ENCODE results near the gene ADCY3. TPM values are rescaled to one million over a fixed set of nuclear protein-coding genes. Genes with fewer than 3 reads are reported as not detected.

The ADCY3 gene
- total RNA-seq, 1 donor from 2014 or later, result 38.6 TPM

GRCh38 chr2:24907116-24907515 is 12.9 kb downstream of the ADCY3 start:
- DNase-seq (ENCODE audit: low spot score in 2 of 2, unreplicated experiment in 2 of 2), result no peak
- peaks cover 18% of the 10 kb centered on the region for H3K36me3 Mint-ChIP-seq
- H3K4me3 Mint-ChIP-seq, result no peak overlapping the region
- no peaks in the 10 kb centered on the region for H3K27me3 Mint-ChIP-seq (ENCODE audit: low read depth)
- peaks cover 8% of the 10 kb centered on the region for H3K9me3 Mint-ChIP-seq
- TF ChIP-seq, protein P1, sequence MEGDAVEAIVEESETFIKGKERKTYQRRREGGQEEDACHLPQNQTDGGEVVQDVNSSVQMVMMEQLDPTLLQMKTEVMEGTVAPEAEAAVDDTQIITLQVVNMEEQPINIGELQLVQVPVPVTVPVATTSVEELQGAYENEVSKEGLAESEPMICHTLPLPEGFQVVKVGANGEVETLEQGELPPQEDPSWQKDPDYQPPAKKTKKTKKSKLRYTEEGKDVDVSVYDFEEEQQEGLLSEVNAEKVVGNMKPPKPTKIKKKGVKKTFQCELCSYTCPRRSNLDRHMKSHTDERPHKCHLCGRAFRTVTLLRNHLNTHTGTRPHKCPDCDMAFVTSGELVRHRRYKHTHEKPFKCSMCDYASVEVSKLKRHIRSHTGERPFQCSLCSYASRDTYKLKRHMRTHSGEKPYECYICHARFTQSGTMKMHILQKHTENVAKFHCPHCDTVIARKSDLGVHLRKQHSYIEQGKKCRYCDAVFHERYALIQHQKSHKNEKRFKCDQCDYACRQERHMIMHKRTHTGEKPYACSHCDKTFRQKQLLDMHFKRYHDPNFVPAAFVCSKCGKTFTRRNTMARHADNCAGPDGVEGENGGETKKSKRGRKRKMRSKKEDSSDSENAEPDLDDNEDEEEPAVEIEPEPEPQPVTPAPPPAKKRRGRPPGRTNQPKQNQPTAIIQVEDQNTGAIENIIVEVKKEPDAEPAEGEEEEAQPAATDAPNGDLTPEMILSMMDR (IDR thresholded peaks at IDR 0.05; ENCODE audit: unreplicated experiment), result no peak
- H3K27ac Mint-ChIP-seq, result no peak overlapping the region
- peaks cover 8% of the 10 kb centered on the region for H3K4me1 Mint-ChIP-seq

GRCh38 chr2:24906466-24906865 is 13.6 kb downstream of the ADCY3 start:
- no peak overlapping the region for H3K4me3 Mint-ChIP-seq
- DNase-seq (ENCODE audit: low spot score in 2 of 2, unreplicated experiment in 2 of 2), result no peak
- no peaks in the 10 kb centered on the region for H3K27me3 Mint-ChIP-seq (ENCODE audit: low read depth)
- H3K27ac Mint-ChIP-seq, result no peak overlapping the region
- H3K4me1 Mint-ChIP-seq, result peaks cover 8% of the 10 kb centered on the region
- TF ChIP-seq, protein P1 (IDR thresholded peaks at IDR 0.05; ENCODE audit: unreplicated experiment), result no peak
- peaks cover 14% of the 10 kb centered on the region for H3K36me3 Mint-ChIP-seq
- H3K9me3 Mint-ChIP-seq, result peaks cover 8% of the 10 kb centered on the region

DNA sequence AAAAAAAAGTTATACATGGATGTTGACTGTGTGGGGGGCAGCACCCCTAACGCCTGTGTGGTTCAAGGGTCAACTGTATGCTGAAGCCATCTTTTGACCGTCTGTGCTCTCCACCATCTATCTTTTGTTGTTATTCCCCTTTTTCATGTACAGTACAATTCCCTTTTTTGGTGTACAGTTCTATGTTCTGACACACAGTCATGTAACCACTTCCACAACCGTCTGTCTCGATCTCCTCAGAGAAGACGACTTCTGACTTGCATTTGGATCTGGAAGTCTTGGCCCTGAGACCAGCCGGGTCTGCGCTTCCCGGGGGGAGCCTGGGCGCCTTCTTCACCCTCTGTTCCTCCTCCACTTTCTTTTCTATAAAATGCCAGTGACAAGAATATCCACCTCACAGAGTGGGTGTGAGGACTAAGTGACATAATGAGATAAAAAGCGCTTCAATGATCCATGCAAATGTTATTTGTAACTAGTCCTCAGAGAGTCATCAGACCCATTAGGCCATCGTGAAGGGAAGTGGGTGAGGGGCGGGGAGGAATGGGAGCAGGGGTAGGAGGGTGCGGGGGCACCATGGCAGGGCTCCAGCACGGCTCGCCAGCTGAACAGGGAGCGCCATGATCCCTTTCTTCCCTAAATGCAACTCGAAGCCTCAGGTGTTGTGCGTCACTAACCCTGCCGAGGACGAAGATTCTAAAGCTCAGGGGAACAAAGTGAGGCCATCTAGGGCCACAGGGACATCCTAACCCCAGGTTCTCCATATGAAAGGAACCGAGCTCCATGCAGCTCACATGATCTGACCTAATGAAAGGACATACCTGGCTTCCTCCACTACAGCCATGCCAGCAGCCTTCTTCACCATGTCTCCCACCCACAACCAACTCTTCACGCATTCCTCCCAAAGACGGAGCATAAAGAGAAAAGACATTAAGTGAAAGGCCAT is 16.6 kb downstream of the ADCY3 start:
- Mint-ChIP-seq H3K27me3 (ENCODE audit: low read depth) (no peaks in the 10 kb centered on the region), H3K27ac (no peak overlapping the region), H3K9me3 (no peaks in the 10 kb centered on the region), H3K4me1 (peaks cover 3% of the 10 kb centered on the region), H3K4me3 (no peak overlapping the region), H3K36me3 (peaks cover 6% of the 10 kb centered on the region)
- TF ChIP-seq, protein P1 (IDR thresholded peaks at IDR 0.05; ENCODE audit: unreplicated experiment), result no peak
- DNase-seq (ENCODE audit: low spot score in 2 of 2, unreplicated experiment in 2 of 2), result no peak

- H3K27me3 Mint-ChIP-seq (ENCODE audit: low read depth), result no peaks in the 10 kb centered on the region
- no peaks in the 10 kb centered on the region for H3K4me1 Mint-ChIP-seq
- peaks cover 31% of the 10 kb centered on the region for H3K9me3 Mint-ChIP-seq
- no peak overlapping the region for H3K4me3 Mint-ChIP-seq
- no peak overlapping the region for H3K27ac Mint-ChIP-seq
- TF ChIP-seq, protein P1 (IDR thresholded peaks at IDR 0.05; ENCODE audit: unreplicated experiment), result no peak
- DNase-seq (ENCODE audit: low spot score in 2 of 2, unreplicated experiment in 2 of 2), result no peak
- H3K36me3 Mint-ChIP-seq, result peaks cover 40% of the 10 kb centered on the region
These were observed 20.6 kb downstream of the ADCY3 start for GRCh38 chr2:24899361-24899910.

GRCh38 chr2:24898122-24899109 is 21.6 kb downstream of the ADCY3 start:
- peaks cover 37% of the 10 kb centered on the region for H3K9me3 Mint-ChIP-seq
- H3K36me3 Mint-ChIP-seq, result peaks cover 44% of the 10 kb centered on the region
- H3K27me3 Mint-ChIP-seq (ENCODE audit: low read depth), result no peaks in the 10 kb centered on the region
- no peaks in the 10 kb centered on the region for H3K4me1 Mint-ChIP-seq
- H3K27ac Mint-ChIP-seq, result no peak overlapping the region
- no peak overlapping the region for H3K4me3 Mint-ChIP-seq
- DNase-seq (ENCODE audit: low spot score in 2 of 2, unreplicated experiment in 2 of 2), result no peak
- TF ChIP-seq, protein P1 (IDR thresholded peaks at IDR 0.05; ENCODE audit: unreplicated experiment), result no peak
